Astrocyte of the cerebellum (primary cell): ENCODE measurements around the gene NUDT1.

ENCODE experiments used
- DNase-seq: peaks from one replicate; pipeline ENCODE4 v3.0.0-alpha.2; 2011; ENCODE audit warnings: low read depth
- H3K4me3 ChIP-seq: 2 replicates; pipeline ENCODE4 v1.5.1; 2011; ENCODE audit warnings: mild to moderate bottlenecking, low read depth, low read length, moderate library complexity
- in situ Hi-C: cut with HindIII; loops from 2 replicates; pipeline ENCODE4 v1.10.0; 2017; ENCODE audit warnings: low sequenced_read_pairs
- TF ChIP-seq, protein P1 (sequence below): IDR thresholded peaks from 2 replicates; pipeline ENCODE4 v1.5.1; 2012; ENCODE audit warnings: low read length, low read depth, moderate library complexity, mild to moderate bottlenecking; ENCODE audit errors: missing control alignments

The NUDT1 gene

DNA sequence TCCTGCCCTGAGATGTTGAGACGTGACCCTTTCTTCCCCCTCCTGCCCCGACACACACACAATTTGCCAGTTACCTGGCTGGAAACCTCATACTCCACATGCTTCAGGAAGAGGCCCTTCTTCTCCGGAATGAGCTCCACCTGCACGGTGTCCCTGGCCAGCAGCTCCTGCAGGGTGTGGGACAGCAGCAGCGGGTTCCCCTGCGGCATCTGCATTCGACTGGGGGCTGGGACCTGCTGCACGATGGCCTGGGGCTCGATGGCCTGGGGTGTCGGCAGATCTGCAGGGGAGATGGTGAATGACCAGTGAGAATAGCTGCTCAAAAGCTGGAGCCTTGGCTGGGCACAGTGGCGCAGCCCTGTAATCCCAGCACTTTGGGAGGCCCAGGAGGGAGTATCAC lies 36.0 kb downstream of the NUDT1 start:
- DNase-seq = no peak
- no peak overlapping the region for H3K4me3 ChIP-seq
- in situ Hi-C loops = no loop called here
- TF ChIP-seq, protein P1, sequence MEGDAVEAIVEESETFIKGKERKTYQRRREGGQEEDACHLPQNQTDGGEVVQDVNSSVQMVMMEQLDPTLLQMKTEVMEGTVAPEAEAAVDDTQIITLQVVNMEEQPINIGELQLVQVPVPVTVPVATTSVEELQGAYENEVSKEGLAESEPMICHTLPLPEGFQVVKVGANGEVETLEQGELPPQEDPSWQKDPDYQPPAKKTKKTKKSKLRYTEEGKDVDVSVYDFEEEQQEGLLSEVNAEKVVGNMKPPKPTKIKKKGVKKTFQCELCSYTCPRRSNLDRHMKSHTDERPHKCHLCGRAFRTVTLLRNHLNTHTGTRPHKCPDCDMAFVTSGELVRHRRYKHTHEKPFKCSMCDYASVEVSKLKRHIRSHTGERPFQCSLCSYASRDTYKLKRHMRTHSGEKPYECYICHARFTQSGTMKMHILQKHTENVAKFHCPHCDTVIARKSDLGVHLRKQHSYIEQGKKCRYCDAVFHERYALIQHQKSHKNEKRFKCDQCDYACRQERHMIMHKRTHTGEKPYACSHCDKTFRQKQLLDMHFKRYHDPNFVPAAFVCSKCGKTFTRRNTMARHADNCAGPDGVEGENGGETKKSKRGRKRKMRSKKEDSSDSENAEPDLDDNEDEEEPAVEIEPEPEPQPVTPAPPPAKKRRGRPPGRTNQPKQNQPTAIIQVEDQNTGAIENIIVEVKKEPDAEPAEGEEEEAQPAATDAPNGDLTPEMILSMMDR = no peak

GRCh38 chr7:2279896-2280295 lies 37.9 kb downstream of the NUDT1 start:
- in situ Hi-C loops = no loop called here
- no peak overlapping the region for H3K4me3 ChIP-seq
- no peak for DNase-seq
- TF ChIP-seq, protein P1 = no peak

- in situ Hi-C loops = no loop called here
- no peak for DNase-seq
- no peak overlapping the region for H3K4me3 ChIP-seq
- TF ChIP-seq, protein P1 = no peak
These were observed 38.4 kb downstream of the NUDT1 start for GRCh38 chr7:2280424-2280823.

GRCh38 chr7:2281541-2281940 lies 39.5 kb downstream of the NUDT1 start:
- in situ Hi-C loops = no loop called here
- TF ChIP-seq, protein P1 = no peak
- DNase-seq = peak; percentile 23
- no peak overlapping the region for H3K4me3 ChIP-seq

DNA sequence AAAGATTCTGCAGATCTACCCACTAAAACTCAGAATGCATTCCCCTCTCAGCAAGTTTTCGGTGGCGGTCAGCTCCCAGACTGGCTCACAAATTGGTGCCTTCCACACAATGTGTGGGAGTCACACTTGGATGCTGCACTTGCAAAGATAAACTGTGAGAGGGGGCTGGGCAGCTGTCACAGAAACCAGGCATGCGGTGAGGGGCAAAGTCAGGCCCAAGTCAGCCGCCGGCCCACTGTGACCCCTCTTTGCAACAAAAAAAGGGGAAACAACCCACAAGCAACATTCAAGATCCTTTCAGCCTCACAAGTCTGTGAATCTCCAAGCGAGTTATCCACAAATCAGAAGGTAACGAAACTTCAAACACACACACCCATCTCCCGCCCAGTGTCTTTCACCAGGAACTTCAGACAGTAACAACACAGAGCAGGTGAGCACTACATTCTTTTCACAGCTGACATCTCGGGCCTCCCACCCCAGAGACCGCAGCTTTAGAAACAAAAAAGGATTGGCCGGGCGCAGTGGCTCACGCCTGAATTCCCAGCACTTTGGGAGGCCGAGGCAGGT lies 40.2 kb downstream of the NUDT1 start:
- TF ChIP-seq, protein P1 = no peak
- no peak overlapping the region for H3K4me3 ChIP-seq
- DNase-seq = no peak
- in situ Hi-C loops = no loop called here

DNA sequence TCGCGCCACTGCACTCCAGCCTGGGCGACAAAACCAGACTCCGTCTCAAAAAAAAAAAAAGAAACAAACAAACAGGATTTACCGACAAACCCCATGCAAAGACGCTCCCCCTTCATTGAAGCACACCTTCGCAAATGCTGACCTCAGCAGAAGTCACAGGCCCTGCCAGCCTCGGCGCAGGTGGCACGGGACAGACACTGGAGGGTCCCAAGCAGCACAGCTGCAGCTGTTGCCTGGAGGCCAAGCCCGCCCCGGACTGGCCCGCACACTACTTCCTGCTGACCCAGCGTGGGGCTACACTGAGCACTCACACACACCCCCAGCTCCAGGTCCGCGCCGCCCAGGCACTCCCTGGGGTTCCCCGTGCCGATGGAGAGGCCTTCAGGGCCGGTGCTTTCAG lies 41.0 kb downstream of the NUDT1 start:
- no peak overlapping the region for H3K4me3 ChIP-seq
- TF ChIP-seq, protein P1 = no peak
- in situ Hi-C loops = no loop called here
- DNase-seq = no peak
